ENCODE results near the gene PIGK.

The PIGK gene

DNA sequence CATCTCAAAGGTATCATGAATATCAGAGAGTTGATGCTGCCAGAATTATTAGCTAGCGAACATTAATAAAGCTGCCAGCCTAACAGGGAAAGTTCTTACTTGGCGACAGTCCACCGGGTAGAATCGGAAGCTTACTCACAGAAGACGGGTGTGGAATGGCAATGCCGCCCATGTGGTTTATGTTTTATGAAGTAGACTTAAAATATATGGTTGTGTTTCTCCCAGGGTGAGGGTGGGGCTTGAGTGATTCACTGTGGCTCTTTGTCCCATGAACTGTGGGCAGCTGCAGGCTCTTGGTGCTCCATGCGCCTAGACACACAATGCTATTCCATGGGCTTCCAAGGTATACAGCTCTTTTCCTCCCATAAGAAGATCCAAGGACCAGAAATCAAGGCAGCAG lies 162.7 kb downstream of the PIGK start:
- no peak overlapping the region for H3K27ac ChIP-seq (ENCODE audit: low read depth, low read length)
- H3K27me3 ChIP-seq (ENCODE audit: control insufficient read depth in 5 of 5, insufficient read depth in 4 of 5, low read length in 5 of 5) = peaks cover 0 to 2% (median 0%) of the 10 kb centered on the region in 5 donors
- H3K9me3 ChIP-seq (ENCODE audit: control insufficient read depth in 5 of 5, low read length in 5 of 5) = no peaks in the 10 kb centered on the region
- H3K36me3 ChIP-seq (ENCODE audit: control insufficient read depth in 5 of 5, insufficient read depth in 5 of 5, low read length in 5 of 5) = no peaks in the 10 kb centered on the region
- H3K9ac ChIP-seq (ENCODE audit: low read length in 5 of 5) = no peak overlapping the region
- no peak overlapping the region for H3K4me3 ChIP-seq (ENCODE audit: low read depth in 1 of 5, low read length in 5 of 5)
- no peaks in the 10 kb centered on the region for H3K4me1 ChIP-seq (ENCODE audit: control insufficient read depth in 5 of 5, insufficient read depth in 5 of 5, low read length in 5 of 5)

DNA sequence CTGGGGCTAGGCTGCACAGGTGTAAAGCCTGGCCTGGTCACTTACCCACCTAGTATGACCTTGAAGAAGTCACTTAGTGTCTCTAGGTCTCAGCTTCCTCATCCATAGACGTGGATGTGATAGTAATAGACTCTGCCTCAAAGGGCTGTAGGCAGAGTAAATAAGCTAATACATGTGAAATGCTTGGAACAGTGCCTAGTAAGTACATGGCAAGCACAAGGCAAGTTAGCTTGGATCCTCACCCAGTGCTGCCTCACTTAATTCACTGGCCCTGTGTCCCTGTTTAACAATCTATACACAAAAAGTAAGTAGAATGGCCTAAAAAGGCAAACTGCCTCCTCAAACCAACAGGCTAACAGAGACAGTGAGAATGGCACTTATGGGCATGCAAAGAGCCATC lies 167.8 kb downstream of the PIGK start:
- H3K9me3 ChIP-seq (ENCODE audit: control insufficient read depth in 5 of 5, low read length in 5 of 5) = no peaks in the 10 kb centered on the region
- no peak overlapping the region for H3K4me3 ChIP-seq (ENCODE audit: low read depth in 1 of 5, low read length in 5 of 5)
- no peaks in the 10 kb centered on the region for H3K4me1 ChIP-seq (ENCODE audit: control insufficient read depth in 5 of 5, insufficient read depth in 5 of 5, low read length in 5 of 5)
- no peak overlapping the region for H3K9ac ChIP-seq (ENCODE audit: low read length in 5 of 5)
- H3K36me3 ChIP-seq (ENCODE audit: control insufficient read depth in 5 of 5, insufficient read depth in 5 of 5, low read length in 5 of 5) = no peaks in the 10 kb centered on the region
- no peaks in the 10 kb centered on the region for H3K27me3 ChIP-seq (ENCODE audit: control insufficient read depth in 5 of 5, insufficient read depth in 4 of 5, low read length in 5 of 5)
- no peak overlapping the region for H3K27ac ChIP-seq (ENCODE audit: low read depth, low read length)

DNA sequence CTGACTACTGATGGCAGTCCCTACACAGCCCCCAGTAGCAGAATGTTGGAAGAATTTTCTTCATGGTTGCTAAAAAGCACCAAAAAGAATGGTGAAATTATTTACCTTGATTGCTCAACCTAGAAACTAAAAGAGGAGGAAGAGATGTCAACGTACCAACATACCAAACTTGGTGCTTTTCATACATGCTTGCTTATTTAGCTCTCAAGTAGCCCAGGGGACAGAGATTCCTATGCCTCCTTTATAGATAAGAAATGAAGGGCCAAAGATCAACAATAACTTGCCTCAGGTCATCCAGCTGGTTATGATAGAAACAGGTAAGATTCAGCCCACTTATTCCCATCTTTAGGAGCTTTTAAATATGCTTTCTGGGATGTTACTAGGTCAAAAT lies 170.6 kb downstream of the PIGK start:
- Histone ChIP-seq H3K27me3 (ENCODE audit: control insufficient read depth in 5 of 5, insufficient read depth in 4 of 5, low read length in 5 of 5) (no peaks in the 10 kb centered on the region), H3K4me1 (ENCODE audit: control insufficient read depth in 5 of 5, insufficient read depth in 5 of 5, low read length in 5 of 5) (no peaks in the 10 kb centered on the region), H3K9ac (ENCODE audit: low read length in 5 of 5) (no peak overlapping the region), H3K9me3 (ENCODE audit: control insufficient read depth in 5 of 5, low read length in 5 of 5) (no peaks in the 10 kb centered on the region), H3K4me3 (ENCODE audit: low read depth in 1 of 5, low read length in 5 of 5) (no peak overlapping the region), H3K27ac (ENCODE audit: low read depth, low read length) (no peak overlapping the region), H3K36me3 (ENCODE audit: control insufficient read depth in 5 of 5, insufficient read depth in 5 of 5, low read length in 5 of 5) (no peaks in the 10 kb centered on the region)

DNA sequence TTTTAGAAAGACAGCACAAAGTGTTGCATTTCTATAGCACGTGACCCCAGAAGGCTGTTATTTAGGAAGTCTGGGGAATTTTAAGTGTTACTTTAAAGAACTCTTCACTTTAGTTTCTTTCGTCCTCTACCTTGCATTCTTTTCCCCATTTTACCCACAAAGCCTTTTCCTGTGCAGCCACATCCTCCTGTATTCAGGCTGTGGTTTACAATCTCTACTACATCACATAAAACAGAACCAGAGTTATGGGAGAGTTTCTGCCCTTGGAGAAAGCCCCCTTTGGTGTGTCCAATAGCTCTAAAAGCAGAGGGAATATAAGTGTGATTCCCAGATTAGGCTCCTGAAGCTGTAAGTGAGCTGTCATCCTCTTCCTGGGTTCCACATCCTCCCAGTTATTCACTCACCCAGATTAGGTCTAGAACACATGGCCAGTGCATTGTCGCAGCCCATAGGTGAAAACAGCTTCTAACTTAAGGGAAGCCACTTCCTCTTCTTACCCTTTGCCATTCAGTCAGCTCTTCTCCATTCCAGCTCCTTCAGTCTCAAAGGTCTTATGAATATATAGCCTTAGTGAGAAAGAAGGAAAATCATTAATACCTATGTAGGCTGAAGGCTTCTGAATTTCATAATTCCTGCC lies 171.1 kb downstream of the PIGK start:
- Histone ChIP-seq H3K4me1 (ENCODE audit: control insufficient read depth in 5 of 5, insufficient read depth in 5 of 5, low read length in 5 of 5) (no peaks in the 10 kb centered on the region), H3K27ac (ENCODE audit: low read depth, low read length) (no peak overlapping the region), H3K36me3 (ENCODE audit: control insufficient read depth in 5 of 5, insufficient read depth in 5 of 5, low read length in 5 of 5) (no peaks in the 10 kb centered on the region), H3K4me3 (ENCODE audit: low read depth in 1 of 5, low read length in 5 of 5) (no peak overlapping the region), H3K27me3 (ENCODE audit: control insufficient read depth in 5 of 5, insufficient read depth in 4 of 5, low read length in 5 of 5) (no peaks in the 10 kb centered on the region), H3K9ac (ENCODE audit: low read length in 5 of 5) (no peak overlapping the region), H3K9me3 (ENCODE audit: control insufficient read depth in 5 of 5, low read length in 5 of 5) (no peaks in the 10 kb centered on the region)

DNA sequence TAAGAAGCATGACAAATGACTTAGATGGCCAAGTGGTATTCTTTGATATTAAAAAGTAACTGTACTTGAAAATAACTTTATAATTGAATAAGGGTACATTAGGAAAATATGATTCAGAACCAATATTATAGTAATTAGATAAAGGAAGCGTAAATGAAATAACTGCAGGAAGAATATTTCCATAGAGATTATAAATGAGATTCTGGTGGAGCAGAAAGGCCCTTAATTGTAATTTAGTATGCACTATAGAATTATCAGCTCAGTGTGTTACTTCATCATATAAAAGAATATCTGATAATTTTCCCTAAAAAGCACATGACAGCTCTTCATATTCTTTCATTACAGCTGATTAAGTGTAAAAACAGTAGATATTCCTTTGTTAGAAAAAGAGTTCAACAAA lies 171.7 kb downstream of the PIGK start:
- H3K27me3 ChIP-seq (ENCODE audit: control insufficient read depth in 5 of 5, insufficient read depth in 4 of 5, low read length in 5 of 5) = no peaks in the 10 kb centered on the region
- no peak overlapping the region for H3K27ac ChIP-seq (ENCODE audit: low read depth, low read length)
- no peaks in the 10 kb centered on the region for H3K9me3 ChIP-seq (ENCODE audit: control insufficient read depth in 5 of 5, low read length in 5 of 5)
- H3K4me1 ChIP-seq (ENCODE audit: control insufficient read depth in 5 of 5, insufficient read depth in 5 of 5, low read length in 5 of 5) = no peaks in the 10 kb centered on the region
- no peak overlapping the region for H3K4me3 ChIP-seq (ENCODE audit: low read depth in 1 of 5, low read length in 5 of 5)
- H3K9ac ChIP-seq (ENCODE audit: low read length in 5 of 5) = no peak overlapping the region
- H3K36me3 ChIP-seq (ENCODE audit: control insufficient read depth in 5 of 5, insufficient read depth in 5 of 5, low read length in 5 of 5) = no peaks in the 10 kb centered on the region

DNA sequence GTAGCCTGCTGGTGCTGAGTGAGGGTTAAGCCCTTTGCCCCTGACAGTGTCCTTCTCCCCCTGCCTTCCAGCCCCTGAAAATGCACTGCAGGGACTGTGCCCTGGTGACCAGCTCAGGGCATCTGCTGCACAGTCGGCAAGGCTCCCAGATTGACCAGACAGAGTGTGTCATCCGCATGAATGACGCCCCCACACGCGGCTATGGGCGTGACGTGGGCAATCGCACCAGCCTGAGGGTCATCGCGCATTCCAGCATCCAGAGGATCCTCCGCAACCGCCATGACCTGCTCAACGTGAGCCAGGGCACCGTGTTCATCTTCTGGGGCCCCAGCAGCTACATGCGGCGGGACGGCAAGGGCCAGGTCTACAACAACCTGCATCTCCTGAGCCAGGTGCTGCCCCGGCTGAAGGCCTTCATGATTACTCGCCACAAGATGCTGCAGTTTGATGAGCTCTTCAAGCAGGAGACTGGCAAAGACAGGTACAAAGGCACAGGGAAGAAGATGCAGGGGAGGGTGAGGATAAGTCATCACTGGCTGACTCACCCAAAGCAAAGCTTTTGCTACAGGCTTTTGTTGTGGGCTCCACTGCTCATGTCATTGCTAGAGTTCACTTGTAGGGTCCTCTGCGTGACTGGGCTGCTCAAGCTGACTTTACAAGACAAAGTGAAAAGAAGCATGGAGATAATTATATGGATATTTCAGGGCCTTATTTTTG lies 174.9 kb downstream of the PIGK start:
- Histone ChIP-seq H3K4me3 (ENCODE audit: low read depth in 1 of 5, low read length in 5 of 5) (no peak overlapping the region), H3K36me3 (ENCODE audit: control insufficient read depth in 5 of 5, insufficient read depth in 5 of 5, low read length in 5 of 5) (no peaks in the 10 kb centered on the region), H3K27me3 (ENCODE audit: control insufficient read depth in 5 of 5, insufficient read depth in 4 of 5, low read length in 5 of 5) (no peaks in the 10 kb centered on the region), H3K9ac (ENCODE audit: low read length in 5 of 5) (no peak overlapping the region), H3K27ac (ENCODE audit: low read depth, low read length) (no peak overlapping the region), H3K9me3 (ENCODE audit: control insufficient read depth in 5 of 5, low read length in 5 of 5) (no peaks in the 10 kb centered on the region), H3K4me1 (ENCODE audit: control insufficient read depth in 5 of 5, insufficient read depth in 5 of 5, low read length in 5 of 5) (no peaks in the 10 kb centered on the region)

DNA sequence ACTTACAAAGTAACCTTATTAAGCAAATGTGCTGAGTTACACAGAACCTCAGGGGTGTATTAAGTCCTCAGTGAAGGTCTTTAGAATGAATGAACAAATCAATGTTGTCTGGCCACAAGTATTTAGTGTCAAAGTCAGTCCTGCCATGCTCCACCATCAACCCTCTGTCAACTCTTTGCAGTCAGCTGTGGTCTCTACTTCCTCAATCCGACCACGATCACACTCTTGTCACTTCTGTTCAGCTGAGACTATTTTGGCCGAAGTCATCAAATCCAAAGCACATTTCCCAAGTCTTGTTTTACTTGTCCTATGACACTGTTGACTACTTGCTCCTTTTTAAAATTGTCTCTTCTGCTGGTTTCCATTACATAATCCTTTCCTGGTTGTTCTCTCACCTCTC lies 178.4 kb downstream of the PIGK start:
- Histone ChIP-seq H3K4me3 (ENCODE audit: low read depth in 1 of 5, low read length in 5 of 5) (no peak overlapping the region), H3K27me3 (ENCODE audit: control insufficient read depth in 5 of 5, insufficient read depth in 4 of 5, low read length in 5 of 5) (no peaks in the 10 kb centered on the region), H3K4me1 (ENCODE audit: control insufficient read depth in 5 of 5, insufficient read depth in 5 of 5, low read length in 5 of 5) (no peaks in the 10 kb centered on the region), H3K36me3 (ENCODE audit: control insufficient read depth in 5 of 5, insufficient read depth in 5 of 5, low read length in 5 of 5) (no peaks in the 10 kb centered on the region), H3K27ac (ENCODE audit: low read depth, low read length) (no peak overlapping the region), H3K9me3 (ENCODE audit: control insufficient read depth in 5 of 5, low read length in 5 of 5) (peaks cover 0 to 6% (median 0%) of the 10 kb centered on the region in 5 donors), H3K9ac (ENCODE audit: low read length in 5 of 5) (no peak overlapping the region)

DNA sequence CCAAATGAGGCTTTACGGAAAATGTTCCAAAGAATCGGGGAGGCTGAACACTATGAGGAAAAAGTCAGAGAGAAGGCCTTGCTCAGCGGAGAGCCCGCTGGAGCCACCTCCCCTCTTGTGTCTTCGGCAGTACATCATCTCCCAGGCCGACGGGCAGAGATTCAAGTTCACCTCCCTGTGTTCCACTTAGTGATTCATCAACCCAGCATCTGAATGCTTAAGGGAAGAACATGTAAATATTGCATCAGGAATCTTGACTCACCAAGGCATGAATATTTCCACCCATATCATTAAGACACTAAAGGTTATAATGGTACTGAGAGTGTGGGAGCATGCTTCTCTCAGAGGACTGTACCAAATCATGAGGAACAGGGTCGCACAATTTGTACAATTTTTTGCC lies 179.5 kb downstream of the PIGK start:
- H3K27me3 ChIP-seq (ENCODE audit: control insufficient read depth in 5 of 5, insufficient read depth in 4 of 5, low read length in 5 of 5) = no peaks in the 10 kb centered on the region
- no peak overlapping the region for H3K27ac ChIP-seq (ENCODE audit: low read depth, low read length)
- no peak overlapping the region for H3K4me3 ChIP-seq (ENCODE audit: low read depth in 1 of 5, low read length in 5 of 5)
- no peaks in the 10 kb centered on the region for H3K4me1 ChIP-seq (ENCODE audit: control insufficient read depth in 5 of 5, insufficient read depth in 5 of 5, low read length in 5 of 5)
- H3K36me3 ChIP-seq (ENCODE audit: control insufficient read depth in 5 of 5, insufficient read depth in 5 of 5, low read length in 5 of 5) = no peaks in the 10 kb centered on the region
- no peak overlapping the region for H3K9ac ChIP-seq (ENCODE audit: low read length in 5 of 5)
- H3K9me3 ChIP-seq (ENCODE audit: control insufficient read depth in 5 of 5, low read length in 5 of 5) = peaks cover 0 to 6% (median 0%) of the 10 kb centered on the region in 5 donors

DNA sequence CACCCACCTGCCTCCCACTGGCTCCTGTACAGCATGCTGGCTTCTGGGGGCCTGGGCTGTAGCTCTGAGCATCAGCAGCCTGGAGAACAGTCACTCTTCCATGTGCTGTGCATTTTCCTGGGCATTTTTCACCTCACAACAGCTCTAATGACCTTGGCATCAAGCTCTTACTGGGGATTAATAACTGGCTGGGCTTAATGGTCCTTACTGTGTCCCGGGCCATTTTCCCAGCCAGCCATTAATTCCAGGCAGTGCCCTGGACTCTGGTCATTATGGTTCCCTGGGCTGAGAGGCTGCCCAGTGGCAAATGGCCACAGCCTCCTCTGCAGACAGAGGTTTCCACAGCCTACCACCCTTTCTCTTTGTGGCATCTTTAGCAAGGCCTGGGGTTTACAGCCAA lies 180.1 kb downstream of the PIGK start:
- no peaks in the 10 kb centered on the region for H3K27me3 ChIP-seq (ENCODE audit: control insufficient read depth in 5 of 5, insufficient read depth in 4 of 5, low read length in 5 of 5)
- no peak overlapping the region for H3K4me3 ChIP-seq (ENCODE audit: low read depth in 1 of 5, low read length in 5 of 5)
- peaks cover 0 to 6% (median 0%) of the 10 kb centered on the region in 5 donors for H3K9me3 ChIP-seq (ENCODE audit: control insufficient read depth in 5 of 5, low read length in 5 of 5)
- no peaks in the 10 kb centered on the region for H3K4me1 ChIP-seq (ENCODE audit: control insufficient read depth in 5 of 5, insufficient read depth in 5 of 5, low read length in 5 of 5)
- H3K9ac ChIP-seq (ENCODE audit: low read length in 5 of 5) = no peak overlapping the region
- no peak overlapping the region for H3K27ac ChIP-seq (ENCODE audit: low read depth, low read length)
- H3K36me3 ChIP-seq (ENCODE audit: control insufficient read depth in 5 of 5, insufficient read depth in 5 of 5, low read length in 5 of 5) = no peaks in the 10 kb centered on the region
